GM21367 (cell line): ENCODE measurements around the gene CSNK2A1.
"Not testable (repeated sequence)": the region's sequence is repeated elsewhere in the genome, so short reads cannot be mapped to it uniquely, and the experiment has no call there.

Experiments
- ATAC-seq: cut with Tn5 transposase; IDR thresholded peaks from one replicate; pipeline ENCODE4 v1.9.1; 2021; ENCODE audit not compliant: unreplicated experiment

The CSNK2A1 gene

GRCh38 chr20:496126-496696 is 47.4 kb downstream of the CSNK2A1 start:
- ATAC-seq = no peak

- ATAC-seq = no peak
Measured at GRCh38 chr20:492159-492558, 51.4 kb downstream of the CSNK2A1 start.

DNA sequence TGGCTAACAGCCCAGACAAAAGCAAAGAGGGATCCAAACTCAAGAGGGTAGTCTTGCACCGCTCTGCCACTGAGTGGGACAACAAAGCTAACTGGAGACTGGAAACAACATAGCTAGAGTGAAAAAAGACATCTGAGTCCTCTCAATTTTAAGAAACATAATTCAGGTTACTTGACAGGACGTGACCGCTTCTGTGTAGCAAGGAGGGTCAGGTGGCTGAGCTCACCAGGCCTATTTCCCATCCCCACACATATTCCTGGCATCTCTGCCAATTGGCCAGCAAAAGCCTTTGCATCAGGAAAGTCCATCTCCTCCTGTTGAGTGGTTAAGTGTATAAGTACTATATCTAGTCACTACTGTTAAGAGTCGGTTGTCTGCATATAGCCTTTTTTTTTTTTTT is 55.9 kb downstream of the CSNK2A1 start:
- no peak for ATAC-seq

- ATAC-seq = no peak
Measured at GRCh38 chr20:483815-484644, 59.6 kb downstream of the CSNK2A1 start.

DNA sequence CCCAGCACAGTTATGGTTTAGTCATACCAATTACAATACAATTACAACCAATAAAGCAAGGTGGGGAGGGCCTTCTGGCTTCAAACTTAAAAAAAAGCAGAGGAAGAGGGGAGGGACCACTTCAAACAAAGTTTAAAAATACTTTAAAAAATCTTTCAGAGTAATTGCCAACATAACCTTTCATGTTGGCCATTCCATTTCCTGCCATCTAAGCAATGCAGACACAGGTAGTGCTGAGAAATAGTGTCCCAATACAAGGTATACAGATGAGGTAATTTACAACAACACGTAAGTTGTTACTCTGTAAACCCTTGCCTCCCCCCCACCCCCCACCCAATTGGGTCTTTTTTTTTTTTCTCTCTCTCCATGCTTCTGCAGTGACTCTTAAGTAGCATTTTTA is 62.4 kb downstream of the CSNK2A1 start:
- no peak for ATAC-seq

- no peak for ATAC-seq
Measured at GRCh38 chr20:480044-480443, 63.5 kb downstream of the CSNK2A1 start.

DNA sequence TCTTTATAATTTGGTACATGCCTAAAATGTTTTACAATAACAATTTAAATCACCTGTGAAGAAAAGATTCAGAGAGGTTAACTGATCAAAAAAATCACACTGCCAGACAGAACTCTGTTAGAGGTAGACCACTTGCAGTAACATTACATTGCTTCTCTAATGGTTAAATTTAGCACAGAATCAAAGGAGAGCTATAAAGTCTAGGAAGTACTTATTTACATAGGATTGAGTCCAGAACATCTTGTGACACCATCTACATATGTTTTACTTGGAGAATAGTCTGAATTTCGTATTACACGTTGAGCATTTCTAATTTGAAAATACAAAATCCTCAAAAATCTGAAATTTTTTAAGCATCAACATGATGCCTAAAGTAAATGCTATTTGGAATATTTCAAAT is 64.1 kb downstream of the CSNK2A1 start:
- no peak for ATAC-seq

DNA sequence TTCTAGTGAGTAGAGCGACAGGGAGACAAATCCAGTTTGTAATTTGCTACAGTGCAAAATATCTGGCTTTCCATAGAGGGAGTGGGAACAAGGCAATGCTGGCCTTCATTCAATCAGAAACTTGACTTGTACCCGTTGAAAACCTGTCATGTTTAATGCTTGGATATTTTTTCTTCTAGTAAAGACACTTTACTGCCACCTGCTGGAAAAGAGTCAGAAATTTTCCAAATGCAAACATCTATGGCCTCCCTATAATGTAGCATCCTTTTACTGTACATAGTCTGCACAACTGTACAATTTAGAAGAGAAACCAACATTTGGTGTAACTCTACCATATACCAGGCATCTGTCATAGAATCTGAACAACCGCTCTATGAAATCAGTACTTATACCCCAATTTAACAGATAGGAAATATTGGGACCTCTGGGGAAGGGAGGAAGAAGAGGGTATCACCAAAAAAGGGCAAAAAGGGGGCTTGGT is 64.6 kb downstream of the CSNK2A1 start:
- no peak for ATAC-seq

DNA sequence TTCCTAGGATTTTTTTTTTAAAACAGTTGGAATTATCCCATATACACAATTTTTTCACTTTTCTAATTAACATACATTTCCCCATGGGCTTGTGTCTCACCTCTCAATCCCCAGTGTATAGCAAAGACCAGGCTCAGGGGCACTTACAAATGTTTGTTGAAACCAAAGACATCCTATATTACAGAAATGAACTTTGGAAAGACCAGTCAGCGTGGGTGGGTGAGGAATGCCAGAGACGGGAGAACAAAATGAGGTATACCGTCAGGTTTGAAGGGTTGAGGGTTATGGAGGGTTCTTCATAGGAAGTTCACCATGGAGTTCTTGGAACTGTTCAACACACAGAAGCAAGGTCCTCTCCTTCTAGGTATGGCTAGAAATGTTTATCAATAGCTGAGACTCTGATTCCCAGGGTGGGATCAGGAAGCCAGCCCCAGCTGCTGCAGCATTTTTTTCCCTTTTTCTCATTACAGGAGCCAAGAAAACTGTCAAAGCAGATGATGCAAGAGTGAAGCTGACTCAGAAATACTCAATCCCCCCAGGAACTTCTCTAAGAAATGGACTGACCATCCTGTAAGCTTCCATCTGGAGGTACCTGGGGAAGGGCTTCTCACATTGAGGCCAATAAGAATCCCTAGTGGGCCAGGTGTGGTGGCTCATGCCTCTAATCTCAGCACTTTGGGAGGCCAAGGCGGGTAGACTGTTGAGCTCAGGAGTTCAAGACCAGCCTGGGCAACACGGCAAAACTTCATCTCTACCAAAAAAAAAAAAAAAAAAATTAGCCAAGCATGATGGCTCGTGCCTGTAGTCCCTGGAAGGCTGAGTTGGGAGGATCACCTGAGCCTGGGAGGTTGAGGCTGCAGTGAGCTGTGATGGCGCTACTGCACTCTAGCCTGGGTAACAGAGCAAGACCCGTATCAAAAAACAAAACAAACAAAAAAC is 65.3 kb downstream of the CSNK2A1 start:
- ATAC-seq = no peak

DNA sequence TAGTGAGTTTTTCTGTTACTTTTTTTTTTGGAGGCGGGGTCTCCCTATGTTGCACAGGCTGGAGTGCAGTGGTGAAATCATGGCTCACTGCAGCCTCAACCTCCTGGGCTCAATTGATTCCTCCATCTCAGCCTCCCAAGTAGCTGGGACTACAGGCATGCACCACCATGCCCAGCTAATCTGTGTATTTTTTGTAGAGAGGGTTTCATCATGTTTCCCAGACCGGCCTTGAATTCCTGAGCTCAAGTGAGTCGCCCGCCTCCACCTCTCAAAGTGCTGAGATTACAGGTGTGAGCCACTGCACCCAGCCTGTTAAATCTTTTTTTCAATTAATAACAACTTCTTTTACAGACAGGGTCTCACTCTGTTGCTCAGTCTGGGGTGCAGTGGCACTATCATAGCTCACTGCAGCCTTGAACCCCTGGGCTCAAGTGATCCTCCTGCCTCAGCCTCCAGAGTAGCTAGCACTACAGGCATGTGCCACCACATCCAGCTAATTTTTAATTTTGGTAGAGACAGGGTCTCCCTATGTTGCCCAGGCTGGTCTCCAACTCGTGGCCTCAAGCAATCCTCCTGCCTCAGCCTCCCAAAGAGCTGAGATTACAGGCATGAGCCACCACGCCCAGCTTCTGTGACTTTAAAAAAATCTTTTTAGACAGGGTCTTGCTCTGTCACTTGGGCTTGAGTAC is 66.9 kb downstream of the CSNK2A1 start:
- not testable (repeated sequence) for ATAC-seq

GRCh38 chr20:475463-476357 is 67.9 kb downstream of the CSNK2A1 start:
- no peak for ATAC-seq

DNA sequence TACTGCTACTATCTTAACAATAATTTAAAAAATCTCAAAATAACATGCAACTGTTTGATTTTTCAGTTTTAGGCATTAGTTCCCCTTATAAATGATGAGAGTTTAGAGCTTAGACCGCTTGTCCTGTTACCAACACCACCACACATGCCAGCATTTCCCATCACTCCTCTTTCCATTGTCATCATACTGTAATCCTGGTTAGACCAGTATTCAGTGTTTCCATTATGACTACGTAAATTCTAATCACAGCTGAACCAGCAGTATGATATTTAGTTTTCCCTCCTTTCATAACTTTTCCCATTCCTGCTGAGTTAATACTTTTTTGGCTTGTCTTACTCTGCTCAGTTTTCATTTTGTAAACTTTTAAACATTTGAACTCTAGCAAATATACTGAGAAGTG is 69.0 kb downstream of the CSNK2A1 start:
- ATAC-seq = no peak

DNA sequence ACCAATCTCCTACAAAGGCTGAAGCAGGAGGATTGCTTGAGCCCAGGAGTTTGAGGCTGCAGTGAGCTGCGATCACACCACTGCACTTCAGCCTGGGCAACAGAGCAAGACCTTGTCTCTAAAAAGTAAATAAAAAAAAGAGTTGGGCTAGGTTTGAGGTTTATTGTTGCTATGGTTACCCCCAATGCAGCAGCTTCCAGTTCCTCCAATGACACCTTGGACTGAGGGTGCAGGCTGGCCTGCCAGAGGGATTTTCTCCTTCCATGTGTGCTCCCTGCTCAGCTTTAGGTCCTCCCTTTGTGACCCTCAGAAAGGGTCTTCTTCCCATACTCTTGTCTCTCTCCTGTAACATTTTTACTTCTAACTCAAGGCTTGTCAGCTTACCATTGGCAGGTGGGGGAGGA is 70.7 kb downstream of the CSNK2A1 start:
- no peak for ATAC-seq

GRCh38 chr20:472137-472846 is 71.3 kb downstream of the CSNK2A1 start:
- no peak for ATAC-seq

GRCh38 chr20:469746-470490 is 73.7 kb downstream of the CSNK2A1 start:
- no peak for ATAC-seq

GRCh38 chr20:467755-468154 is 75.8 kb downstream of the CSNK2A1 start:
- no peak for ATAC-seq

DNA sequence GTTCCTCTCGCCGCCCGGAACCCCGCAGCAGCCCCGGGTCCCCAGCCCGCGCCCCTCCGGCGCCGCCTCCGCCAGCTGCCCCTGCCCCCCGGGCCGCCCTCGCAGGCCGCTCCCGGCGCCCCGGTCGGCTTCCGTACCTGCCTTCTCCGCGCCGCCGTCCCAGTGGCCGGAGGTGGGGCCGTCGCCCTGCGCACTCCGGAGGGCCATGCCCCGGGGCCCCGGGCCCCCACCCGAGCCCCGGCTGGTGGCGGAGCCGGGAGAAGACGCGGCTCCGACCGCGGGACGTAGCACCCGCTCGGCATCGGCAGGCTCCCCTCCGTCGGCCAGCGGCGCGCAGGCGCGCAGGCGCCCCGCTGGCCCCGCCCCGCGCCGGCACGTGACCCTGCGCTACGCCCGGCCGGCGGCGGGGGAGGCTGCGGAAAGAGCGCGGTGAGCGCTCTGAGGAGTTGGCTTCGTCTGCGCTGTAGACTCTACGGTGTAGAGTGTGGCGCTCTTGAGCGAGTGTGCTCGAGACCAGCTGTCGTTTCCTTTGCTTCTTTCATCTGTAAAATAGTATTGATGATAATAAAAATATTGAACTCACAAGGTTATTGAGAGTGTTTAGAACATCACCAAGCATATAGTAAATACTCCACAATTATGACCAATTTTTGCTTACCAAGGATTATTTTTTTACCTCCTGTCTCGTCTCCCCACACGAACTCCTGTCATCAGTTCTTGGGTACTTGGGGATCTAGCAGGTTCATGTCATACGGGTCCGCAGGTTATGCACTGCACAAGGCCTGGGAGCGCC is 81.2 kb downstream of the CSNK2A1 start, which contains the start of gene TBC1D20:
TBC1D20 (minus strand) TSS at position 335 of the 793 bp plus-strand sequence; CDS start at position 207, 128 bp downstream.
- peak; percentile 93 for ATAC-seq
